HG03064 (cell line): Measurements from ENCODE around the gene GSPT2.
"Not testable (repeated sequence)": the region's sequence is repeated elsewhere in the genome, so short reads cannot be mapped to it uniquely, and the experiment has no call there.

Experiments used
- ATAC-seq: cut with Tn5 transposase; IDR thresholded peaks from one replicate; pipeline ENCODE4 v1.9.1; 2021; ENCODE audit warnings: low read depth; ENCODE audit not compliant: unreplicated experiment

GSPT2 gene

GRCh38 chrX:51743179-51743957, at the start of gene GSPT2:
Gene GSPT2 (plus strand): TSS chrX:51743442. CDS start chrX:51743627, 185 bp downstream.
- peak; percentile 90 for ATAC-seq

DNA sequence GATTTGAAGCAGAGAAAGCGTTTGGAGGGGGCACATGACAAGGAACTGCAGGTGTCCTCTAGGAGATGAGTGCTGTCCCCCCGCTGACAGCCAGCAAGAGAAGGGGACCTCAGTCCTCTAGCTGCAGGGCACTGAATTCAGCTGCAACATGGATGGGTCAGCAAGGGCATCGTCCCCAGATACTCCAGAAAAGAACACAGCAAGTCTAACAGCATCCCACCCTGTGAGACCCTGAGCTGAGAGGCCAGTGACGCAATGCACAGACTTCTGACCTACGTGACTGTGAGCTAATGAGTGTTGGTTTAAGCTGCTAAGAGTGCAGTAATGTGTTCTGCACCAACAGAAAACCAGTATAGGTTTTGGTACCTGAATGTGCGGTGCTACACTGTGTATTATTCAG, 49.0 kb upstream of the GSPT2 start:
- no peak for ATAC-seq

DNA sequence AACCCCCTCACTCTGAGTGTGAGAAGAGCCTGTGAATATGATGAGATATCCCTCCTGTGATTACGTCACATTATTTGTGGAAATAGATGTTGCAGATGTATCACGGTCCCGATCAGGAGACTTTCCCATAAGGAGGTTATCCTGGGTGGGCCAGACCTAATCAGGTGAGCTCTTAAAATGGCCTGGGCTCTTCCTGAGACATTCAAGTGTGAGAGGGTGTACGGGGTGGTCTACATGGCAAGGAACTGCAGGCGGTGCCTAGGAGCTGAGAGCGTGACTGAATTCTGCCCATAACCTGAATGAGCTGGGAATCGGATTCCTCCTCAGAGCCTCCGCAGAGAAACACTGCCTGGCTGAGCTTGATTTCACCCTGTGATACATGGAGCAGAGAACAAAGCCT, 45.8 kb upstream of the GSPT2 start:
- no peak for ATAC-seq

GRCh38 chrX:51710277-51711164, 32.7 kb upstream of the GSPT2 start, which contains the start of gene CENPVL1:
Gene CENPVL1 (plus strand): TSS chrX:51710512. CDS start chrX:51710512, 0 bp downstream.
- not testable (repeated sequence) for ATAC-seq

DNA sequence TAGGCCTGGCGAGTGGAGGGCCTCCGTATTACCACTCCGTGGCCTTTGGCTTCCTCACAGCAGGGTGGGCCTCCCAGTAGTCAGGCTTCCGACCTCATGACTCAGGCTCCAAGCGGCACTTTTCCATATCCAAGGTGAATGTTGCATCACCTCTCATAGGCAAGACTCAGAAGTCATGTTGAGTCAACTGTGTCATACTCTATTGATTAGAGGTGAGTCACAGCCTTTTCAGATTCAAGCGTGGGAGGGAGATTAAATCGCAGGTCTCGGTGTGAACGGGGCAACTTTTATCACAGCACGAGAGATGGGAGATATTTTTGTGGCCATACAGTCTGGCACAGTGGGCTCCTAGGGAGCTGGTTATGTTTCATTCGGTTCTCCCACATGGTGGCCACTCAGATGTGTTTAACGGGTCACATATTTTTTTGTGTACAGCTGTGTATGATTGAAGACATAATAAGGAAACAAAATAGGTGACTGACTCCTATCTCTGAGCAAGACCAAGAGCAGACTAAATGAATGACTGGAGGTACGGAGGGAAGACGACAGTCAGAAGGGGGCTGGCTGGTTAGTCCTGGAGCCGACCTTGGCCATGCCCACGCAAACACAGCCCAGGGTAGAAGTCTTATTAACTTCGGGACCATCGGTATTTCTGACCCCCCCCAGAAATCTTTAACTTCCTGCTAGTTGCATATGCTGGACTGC, 30.1 kb upstream of the GSPT2 start:
- ATAC-seq, result not testable (repeated sequence)

- ATAC-seq, result no peak
These were observed 15.0 kb upstream of the GSPT2 start for GRCh38 chrX:51728202-51728601.

- ATAC-seq, result no peak
These were observed 6.2 kb upstream of the GSPT2 start for GRCh38 chrX:51737091-51737490.

- no peak for ATAC-seq
These were observed 656 bp upstream of the GSPT2 start for GRCh38 chrX:51742586-51742985.

DNA sequence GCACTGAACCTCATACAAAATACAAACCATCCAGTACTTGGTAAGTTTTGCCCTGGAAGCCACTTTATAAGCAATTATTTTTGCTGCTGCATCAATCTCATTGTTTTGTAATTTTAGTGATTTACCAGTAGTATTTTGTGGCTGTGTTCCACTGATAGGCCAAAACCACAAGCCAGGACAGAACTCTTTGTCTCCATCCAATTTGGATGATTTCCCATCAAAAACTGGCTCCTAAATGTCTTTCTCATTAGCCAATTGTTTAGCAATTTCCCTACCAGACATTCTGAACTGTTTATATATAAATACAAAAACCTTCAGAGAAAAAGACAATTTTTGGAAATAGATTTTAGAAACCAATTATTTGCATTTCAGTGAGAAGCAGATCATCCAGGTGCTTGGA, 4.4 kb downstream of the GSPT2 start:
- ATAC-seq, result no peak

GRCh38 chrX:51759055-51759839, 16.0 kb downstream of the GSPT2 start:
- ATAC-seq, result no peak

- ATAC-seq, result no peak
These were observed 17.4 kb downstream of the GSPT2 start for GRCh38 chrX:51760657-51761056.

DNA sequence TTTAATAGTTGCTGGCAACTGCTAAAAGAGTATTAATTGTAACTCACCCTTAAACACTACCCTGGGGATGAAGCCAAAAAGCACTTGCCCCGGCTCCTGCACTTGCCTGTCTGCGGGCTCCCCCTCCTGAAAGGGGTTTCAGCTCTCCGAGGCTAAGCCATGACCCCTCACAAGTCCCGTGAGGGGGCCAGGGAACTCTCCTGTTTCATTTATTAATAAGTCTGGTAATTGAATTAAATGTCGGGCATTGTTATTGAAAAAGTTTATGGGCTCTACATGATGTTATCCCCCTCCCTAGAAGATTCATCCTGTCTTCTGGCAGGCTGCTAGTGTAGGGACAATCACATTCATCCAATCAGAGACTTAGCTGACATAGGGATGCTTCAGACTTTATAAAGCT, 23.3 kb downstream of the GSPT2 start:
- no peak for ATAC-seq

- ATAC-seq, result no peak
These were observed 33.6 kb downstream of the GSPT2 start for GRCh38 chrX:51776851-51777250.

GRCh38 chrX:51779306-51779705, 36.1 kb downstream of the GSPT2 start:
- no peak for ATAC-seq

GRCh38 chrX:51795136-51795535, 51.9 kb downstream of the GSPT2 start:
- ATAC-seq, result no peak
